GM19043 (cell line): Measurements from ENCODE around the gene AGAP1.

Experiments
- ATAC-seq: cut with Tn5 transposase; IDR thresholded peaks from one replicate; pipeline ENCODE4 v1.9.1; 2021; ENCODE audit warnings: low read depth; ENCODE audit not compliant: unreplicated experiment

The AGAP1 gene

DNA sequence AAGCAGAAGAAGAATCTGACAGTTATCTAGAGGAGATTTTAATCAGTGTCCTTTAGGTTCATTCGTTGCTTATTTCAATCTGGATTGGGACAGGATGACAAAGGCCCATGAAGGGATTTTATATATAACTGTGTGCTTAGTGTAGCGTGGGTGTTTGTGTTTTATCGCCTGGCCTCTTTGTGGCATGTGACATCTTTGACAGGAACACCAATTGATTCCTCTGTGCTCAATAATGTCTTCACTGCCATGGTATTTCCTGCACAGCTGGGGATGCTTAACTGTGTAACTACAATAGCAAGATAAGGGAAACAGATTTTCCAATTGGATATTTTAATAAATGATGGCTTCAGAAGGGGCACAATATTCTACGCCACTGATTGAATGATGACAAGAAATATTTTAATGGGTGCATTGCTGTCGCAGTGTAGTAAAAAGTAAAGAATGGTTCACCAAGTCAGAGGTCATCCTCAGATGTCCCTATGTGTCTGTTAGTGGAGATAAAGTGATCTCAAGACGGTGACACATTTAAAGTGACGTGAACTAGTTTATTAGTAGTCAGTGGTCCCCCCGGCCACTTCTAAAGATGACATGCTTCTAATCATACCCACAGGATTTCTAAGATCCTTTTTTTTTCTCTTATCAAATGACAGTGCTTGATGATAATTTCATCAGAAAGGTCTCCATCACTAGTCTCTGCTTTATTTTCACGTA, 160.4 kb downstream of the AGAP1 start:
- no peak for ATAC-seq

DNA sequence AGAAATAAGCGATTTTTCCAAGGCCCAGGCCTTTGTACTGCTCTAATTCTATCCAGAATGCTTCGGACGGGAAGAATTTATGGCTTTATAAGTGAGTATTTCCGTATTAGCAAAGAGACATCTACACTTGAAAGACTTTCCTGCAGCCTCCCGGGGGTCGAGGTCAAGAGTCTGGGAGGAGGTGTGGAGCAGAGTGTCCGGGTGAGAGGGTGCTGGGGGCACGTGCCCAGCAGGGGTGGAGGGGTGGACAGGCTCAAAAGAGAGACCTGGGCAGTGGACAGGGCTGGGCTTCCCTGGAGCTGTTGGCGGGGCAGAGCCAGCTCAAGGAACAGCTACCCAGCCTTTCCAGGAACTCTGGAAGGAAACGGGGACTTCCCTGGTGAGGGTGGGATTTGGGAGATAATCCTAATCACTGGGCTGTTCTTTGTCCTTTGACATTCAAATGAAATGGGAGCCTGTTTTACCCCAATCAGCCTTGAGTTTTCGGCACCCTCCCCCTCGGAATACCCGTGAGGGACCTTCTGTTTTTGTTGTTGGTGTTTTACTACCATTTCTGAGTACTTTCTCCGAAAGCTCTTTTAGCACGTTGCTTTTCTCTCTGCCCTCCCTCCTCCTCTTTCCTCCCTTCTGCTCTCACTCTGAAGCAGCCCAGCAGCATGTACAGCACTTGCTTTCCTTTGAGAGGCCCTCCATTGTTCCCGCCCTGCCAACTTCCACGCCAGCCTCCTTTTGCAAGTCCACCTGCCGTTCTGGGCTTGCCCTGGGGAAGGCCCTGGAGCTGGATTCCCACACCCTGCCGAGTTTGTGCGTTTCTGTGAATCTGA, 164.7 kb downstream of the AGAP1 start:
- ATAC-seq = no peak

DNA sequence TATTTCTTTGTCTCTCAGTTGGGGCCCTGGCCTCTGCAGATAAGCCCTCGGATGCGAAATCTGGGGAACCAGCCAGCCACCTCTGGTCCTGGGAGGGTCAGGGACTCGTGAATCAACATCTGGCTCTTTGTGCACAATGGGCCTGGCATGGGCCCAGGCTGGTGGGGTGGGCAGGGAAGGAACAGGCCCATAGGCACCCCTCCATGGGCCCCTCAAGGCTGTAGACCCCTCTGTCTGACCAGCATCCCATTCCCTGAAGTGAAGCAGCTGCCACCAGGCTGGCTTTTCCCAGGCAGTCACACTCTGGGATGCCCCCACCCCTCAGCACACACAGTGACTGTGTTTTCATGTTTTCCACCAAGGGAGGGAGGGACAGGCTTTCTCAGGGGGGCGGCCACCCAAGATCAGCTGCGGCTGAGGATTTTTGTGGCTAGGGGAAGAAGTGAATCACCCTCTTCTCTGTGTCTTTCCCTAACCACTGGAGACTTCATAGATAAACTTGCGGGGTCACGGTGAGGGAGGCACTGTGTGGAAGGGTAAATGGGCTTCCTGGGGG, 166.0 kb downstream of the AGAP1 start:
- no peak for ATAC-seq

DNA sequence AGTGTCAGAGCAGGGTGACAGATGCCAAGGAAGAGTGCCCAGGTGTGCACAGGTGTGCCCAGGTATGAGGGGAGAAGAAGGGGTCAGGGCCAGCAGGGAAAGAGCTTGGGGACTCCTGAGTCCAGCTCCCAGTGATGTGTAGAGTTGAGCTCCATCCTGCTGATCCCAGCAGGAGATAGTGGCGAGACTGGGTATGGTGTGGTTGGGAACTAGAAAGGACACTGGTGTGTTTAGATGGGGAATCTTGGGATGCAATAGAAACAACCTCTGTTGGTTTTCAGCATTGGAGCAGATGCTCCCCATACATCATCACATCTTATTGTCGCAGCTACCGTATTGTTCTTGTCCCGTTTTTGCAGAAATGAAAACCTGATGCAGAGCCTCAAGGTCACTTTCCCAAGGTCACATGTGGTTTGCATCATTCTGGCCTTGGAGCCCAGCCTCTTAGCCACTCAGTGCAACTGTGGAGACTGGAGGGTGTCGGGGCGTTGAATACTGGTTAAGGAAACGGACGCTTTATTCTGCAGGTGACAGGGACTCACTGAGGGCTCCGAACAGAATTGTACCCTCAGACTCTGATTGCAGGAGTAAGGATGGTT, 166.7 kb downstream of the AGAP1 start:
- no peak for ATAC-seq

DNA sequence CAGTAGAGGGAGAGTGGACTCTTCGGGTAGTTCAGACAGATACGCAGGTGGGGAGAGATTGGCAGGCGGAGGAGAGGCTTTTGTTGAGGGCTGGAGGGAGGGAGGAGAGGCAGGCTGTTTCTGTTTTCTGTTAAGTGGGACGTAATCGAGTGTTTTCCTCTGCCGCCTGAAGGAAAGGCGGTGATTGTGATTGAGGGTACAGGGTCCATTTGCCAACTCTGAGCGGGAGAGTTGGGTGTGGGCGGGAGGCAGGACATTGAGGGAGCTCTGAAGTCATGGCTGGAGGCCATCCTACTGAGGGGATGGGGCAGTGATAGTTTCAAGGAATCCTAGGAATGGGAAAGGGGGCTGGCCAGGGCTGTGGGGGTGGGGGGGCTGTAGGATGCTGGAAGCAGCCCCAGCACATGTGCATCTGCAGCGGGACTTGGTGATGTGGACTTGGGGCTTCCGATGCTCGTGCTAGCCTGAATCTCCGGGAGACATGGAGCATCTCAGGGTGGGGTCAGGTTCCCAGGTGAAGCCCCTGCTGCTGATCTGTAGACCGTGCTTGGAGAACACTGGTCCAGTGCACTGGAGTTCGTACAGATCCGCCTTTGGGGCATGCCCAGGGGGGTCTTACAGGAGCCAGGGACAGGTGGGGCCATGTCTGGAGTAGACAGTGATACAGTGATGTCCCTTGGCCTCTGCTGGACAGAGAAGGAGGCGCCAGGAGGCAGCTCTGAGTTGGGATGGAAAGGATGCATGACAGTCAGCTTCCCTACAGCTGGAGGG, 167.5 kb downstream of the AGAP1 start:
- no peak for ATAC-seq

DNA sequence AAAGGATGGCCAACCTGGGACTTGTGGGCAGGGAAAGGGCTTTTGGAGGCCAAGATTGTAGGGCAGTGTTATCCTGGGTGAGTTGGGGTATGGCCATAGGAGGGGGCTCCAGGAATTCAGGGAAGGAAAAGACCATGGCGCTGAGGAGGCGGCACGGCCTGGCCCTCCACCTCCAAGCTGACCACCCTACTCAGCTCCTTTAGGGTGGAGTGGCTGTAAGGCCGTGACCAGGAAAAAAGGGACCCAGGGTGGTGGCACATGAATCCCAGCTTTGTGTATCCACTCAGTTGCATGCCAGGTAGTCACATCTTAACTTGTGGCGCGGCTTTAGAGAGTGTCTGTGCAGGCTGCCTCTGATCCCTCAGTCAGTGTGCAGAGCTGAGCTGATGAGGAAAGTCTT, 168.1 kb downstream of the AGAP1 start:
- no peak for ATAC-seq

DNA sequence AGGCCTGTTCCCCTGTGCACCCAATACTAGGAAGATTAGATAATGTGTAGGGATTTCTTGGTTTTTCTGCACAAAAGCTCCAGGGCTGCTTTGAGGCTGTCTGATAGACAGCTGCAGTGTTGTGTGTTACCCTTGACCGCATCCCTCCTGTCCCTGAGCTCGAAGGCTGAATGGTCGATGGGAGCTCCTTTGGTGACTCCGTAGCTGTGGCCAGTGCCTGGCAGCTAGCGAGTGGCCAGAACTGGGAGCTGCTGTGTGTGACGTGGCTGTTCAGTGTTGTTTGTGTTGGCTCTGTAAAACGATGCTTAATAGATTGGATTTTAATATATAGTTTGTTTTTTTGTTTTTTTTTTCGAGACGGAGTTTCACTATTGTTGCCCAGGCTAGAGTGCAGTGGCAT, 170.0 kb downstream of the AGAP1 start:
- no peak for ATAC-seq

DNA sequence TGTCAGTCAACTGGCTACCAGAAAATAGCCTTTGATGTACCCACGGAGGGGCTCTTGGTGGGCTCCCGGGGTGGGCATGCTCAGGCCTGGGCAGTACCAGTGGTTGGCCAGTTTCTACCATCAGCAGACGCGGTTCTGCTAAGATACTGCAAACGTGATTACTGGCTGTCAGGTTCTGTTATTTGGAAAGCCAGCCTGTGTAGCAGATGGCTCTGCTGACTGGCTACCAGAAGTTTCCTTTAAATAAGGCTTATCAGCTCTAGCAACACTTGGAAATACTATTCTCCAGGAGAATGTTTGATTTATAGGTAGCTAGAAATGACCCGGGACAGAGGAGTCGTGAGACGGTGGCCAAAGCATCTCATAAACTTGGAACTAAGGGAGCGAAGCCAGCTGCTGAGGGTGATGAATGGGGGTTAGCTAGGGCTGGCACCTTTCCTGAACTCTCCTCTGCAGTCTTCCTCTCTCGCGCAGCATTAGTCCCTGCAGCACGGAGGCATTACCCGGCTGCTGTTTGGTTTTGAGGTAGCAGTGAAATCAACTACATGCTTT, 171.9 kb downstream of the AGAP1 start:
- no peak for ATAC-seq

DNA sequence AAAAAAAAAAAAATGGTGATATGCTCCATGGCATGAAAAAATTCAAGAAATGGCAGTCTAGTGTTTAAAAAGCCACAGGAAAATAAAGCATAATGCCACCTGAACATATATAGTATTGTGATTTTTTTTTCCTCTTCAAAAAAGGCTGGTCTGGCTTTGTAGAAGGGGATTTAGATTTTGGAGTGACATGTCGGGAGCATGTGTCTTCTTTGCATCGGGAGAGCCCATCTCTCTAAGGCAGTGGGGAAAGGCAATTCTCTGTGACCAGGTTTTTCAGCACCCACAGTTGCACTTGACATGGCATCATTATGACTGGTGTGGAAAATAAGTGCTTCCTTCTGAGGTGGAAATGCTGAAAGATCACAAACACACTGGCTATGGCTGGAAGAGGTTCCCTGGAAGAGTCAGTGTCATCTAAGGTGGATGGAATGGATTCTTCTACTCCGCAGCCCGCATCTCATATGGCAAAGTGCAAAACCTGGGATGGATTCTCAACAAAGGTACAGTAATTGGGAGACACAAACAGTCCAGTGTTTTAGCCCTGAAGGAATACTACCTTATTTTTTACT, 172.5 kb downstream of the AGAP1 start:
- no peak for ATAC-seq

DNA sequence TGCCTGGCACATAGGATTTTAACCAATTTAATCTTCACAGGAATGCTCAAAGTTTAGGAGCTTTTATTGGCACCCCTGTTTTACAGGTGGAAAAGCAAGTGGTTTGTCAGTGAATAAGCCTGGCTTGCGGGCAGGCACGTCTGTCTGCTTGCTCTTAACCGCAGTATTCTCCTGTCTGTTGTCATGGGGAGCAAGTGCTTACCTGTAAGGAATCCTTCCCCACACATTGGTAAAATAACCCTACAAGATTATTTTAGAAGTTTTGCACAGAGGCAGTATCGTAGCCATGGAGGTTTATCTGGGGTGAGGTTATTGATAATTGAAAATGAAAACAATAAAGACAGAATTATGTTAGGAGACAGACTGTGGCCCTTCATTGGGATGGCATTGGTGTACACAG, 174.9 kb downstream of the AGAP1 start:
- ATAC-seq = no peak

DNA sequence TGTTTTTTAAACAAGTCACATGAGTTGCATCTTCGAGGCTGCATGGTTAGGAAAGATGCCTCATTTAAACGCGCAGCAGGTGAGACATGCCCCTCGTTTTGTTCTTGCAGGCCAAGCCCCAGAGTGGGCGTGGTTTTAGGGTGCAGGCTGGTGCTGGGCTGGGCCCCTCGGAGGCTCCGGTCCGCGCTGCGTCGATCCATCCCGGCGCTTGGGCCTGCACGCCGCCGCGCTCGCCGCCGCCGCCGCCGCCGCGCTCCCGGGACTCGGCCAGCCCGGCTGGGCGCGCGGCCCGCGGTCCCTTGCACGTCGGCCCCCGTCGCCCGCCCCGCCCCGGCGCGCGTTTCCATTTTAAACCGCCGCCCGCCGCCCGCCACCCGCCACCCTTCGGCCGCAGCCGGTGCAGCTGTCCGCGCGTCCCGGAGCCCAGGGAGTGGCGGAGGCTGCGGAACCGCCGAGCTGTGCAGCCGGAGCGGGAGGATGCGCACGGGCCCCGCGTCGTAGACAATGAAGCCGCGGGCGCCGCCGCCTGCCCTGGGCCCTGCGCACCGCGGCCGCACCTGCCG, 175.5 kb downstream of the AGAP1 start:
- no peak for ATAC-seq

DNA sequence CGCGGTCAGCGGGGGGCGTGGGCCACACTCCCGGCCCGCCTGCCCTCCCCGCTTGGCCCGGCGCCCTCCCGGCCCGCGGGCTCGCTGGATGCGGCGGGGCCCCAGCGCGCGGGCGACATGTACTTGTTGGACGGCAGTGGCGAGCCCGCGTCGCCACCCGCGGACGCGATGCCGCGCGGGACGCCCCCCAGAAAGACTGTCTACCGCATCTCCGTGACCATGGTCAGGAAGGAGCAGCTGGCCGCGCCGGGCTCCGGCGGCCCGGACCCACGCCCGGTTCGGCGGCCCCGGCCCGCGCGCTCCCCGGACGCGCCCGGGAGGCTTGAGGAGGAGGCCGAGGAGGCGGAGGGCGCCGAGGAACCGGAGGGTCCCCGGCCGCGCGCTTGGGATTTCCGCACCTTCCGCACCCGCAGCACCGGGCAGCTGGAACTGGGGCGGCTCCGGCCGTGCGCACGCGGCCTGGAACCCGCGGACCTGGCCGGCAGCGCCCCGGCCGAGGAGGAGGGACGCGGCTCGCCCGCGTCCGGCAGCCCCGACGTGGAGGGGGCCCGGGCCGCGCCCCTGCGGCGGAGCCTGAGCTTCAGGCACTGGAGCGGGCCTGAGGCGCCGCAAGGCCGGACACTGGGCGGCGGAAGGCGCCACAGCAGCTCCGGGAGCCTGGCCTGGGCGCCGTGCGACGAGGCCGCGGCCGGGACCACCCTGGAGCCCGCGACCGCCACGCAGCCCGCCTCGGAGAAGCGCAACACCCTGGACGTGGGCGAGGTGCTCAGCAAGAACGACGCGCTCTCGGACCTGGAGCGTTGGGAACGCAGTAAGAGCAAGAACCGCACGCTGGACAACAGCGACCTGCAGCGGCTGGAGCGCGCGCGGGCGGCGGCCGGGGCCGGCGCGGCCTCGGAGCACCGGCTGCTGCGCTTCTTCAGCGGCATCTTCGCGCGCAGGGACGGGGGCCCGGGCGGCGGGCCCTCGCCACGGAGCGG, 176.4 kb downstream of the AGAP1 start:
- no peak for ATAC-seq

DNA sequence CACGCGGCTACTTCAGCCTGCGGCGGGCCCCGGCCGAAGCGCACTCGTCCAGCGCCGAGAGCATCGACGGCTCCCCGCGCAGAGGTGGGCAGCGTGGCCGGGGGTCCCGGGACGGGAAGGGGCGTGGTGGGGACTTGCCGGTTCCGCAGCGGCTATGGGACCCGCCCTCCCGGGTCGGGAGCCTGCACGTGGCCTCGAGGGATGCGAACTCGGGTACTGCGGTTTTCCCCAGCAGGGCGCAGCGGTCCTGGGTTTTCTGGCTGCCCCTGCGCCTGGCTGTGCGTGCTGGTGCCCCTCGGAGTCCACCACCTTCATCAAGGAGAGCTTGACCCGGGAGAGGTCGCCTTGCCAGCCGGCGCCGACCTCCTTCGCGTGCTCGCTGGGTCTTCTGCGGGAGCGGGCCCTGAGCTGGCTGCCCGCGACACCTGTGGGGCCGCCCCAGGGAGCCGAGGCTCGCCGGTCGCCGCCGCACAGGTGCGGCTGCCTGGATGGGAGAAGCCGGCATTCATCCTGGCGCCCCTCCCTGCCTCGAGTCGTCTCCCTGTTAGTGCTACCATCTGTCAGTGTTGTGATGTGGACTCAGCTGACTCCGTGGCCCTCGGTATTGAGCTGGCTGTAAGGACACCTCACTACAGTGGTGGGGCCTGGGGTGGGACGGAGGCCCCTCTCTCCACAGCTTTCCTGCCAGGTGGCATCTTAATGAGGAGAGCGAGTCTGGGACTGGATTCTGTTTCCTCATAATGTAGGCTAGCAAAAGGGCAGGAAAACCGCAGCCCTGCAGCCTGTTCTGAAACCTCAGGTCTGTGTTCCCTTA, 177.3 kb downstream of the AGAP1 start:
- no peak for ATAC-seq

DNA sequence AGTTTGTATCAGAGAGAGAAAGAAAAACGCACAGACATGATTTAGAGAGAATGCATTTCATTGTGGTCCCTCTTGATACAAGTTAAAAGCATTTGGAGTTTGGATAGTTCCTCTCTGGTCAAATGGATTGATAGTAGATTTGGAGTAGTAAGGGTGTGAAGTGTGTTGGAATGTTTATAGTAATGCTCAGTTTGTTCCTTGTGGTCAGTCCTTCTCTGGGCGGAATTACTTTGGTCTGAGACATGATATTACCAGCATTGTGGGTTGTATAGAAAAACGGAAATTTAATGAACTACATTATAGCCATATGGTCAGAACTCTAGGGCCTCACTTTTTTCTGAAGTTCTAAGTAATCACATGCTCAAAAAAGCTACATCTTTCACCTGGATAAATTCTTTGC, 178.9 kb downstream of the AGAP1 start:
- no peak for ATAC-seq

DNA sequence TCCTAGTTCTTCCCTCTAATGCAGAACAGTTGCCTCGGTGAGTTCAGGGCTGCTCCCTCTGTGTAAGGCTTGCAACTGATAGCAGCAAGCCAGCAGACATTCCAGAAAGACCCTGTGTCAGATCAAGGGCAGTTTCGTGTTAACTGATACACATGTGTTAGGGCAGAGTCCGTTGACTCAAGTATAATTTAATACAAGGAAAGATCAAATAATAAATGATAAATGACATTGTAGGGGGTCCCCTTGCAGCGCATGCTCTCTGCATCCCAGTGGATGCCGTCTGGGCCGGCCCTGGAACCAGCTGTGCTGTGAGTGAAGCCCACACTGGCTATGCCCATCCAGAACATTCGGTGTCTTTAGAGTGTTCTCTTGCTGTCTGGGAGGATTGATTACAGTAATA, 180.3 kb downstream of the AGAP1 start:
- ATAC-seq = no peak

DNA sequence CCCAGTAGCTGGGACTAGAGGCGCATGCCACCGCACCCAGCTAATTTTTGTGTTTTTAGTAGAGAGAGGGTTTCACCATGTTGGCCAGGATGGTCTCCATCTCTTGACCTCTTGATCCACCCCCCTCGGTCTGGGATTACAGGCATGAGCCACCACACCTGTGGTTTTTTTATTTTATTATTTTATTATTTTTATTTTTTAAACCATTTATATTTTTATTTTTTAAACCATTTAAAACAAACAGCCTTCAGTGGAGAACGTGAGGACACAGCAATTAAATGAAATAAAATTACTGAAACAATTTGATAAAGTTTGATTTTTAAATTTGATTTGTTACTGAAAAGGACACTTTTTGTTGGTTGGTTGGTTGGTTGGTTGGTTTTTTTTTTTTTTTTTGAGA, 181.0 kb downstream of the AGAP1 start:
- ATAC-seq = no peak

DNA sequence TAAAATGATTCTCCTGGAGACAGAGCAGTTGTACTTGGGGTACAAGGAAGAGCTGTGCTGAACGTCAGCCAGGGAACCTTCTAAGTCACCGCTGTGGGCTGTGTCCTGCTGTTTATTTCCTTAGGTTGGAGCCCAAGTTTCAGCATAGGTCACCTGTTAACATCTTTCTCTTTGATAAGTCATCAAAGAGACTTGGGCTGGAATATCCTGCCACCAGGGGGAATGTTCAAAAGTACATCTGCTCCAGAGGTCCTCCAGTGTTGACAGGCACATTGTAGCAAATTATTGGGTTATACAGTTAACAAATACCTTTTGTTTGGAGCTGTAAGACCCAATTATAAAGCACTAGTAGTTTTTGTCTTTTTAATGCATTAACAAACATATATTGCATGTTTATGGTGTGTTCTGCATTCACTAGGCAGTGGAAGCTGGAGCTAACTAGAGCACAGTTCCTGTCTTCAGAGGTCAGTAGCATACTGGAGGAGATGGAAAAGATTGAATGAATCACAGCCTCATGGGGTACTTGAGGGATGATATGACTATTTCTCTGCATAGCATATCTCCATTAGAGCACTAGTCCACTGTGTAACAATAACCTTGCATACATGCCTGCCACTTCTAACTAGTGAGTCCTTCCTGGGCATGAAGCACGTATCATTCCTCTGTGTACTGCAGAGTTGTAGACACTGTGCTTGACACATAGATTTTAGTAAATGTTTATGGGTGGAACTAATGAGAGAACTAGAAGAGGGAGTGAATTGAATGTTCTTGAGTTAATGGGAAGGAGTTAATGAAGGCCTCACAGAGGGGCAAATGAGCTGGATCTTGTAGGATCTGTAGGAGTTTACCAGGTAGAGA, 182.1 kb downstream of the AGAP1 start:
- ATAC-seq = no peak
